ENCODE results near the gene ENGASE. TPM values are rescaled to one million over a fixed set of nuclear protein-coding genes. Genes with fewer than 3 reads are reported as not detected.

Gene ENGASE
- total RNA-seq, 1 donor from 2014 or later, result 11.5 TPM

- TF ChIP-seq EZH2 (IDR thresholded peaks at IDR 0.05; ENCODE audit: insufficient read depth, low read length) (no peak), CTCF (IDR thresholded peaks at IDR 0.05; ENCODE audit: insufficient read depth, low read depth, low read length) (no peak)
- peaks cover 52% of the 10 kb centered on the region for H3K27me3 Mint-ChIP-seq (ENCODE audit: low read depth, unreplicated experiment)
- no peak for DNase-seq (ENCODE audit: low read depth)
- no peaks in the 10 kb centered on the region for H3K9me3 ChIP-seq (ENCODE audit: insufficient read depth, low read depth, low read length)
- H3K4me3 Mint-ChIP-seq (ENCODE audit: unreplicated experiment), result no peak overlapping the region
- H3K79me2 ChIP-seq (ENCODE audit: insufficient read depth, low read length), result no peaks in the 10 kb centered on the region
- H3K4me3 ChIP-seq (ENCODE audit: insufficient read depth, low read depth, low read length), result no peak overlapping the region
- no peaks in the 10 kb centered on the region for H4K20me1 ChIP-seq (ENCODE audit: insufficient read depth, low read length)
- H3K4me2 ChIP-seq (ENCODE audit: low read length), result peak overlapping the region; percentile 32
- H3K27ac Mint-ChIP-seq (ENCODE audit: unreplicated experiment), result no peak overlapping the region
- H2AFZ ChIP-seq (ENCODE audit: low read depth, low read length), result no peak overlapping the region
- peaks cover 19% of the 10 kb centered on the region for H3K4me1 Mint-ChIP-seq (ENCODE audit: low read depth, unreplicated experiment)
- H3K4me1 ChIP-seq (ENCODE audit: insufficient read depth, low read length), result peaks cover 30% of the 10 kb centered on the region
- no peaks in the 10 kb centered on the region for H3K36me3 ChIP-seq (ENCODE audit: insufficient read depth, low read length)
- peaks cover 2% of the 10 kb centered on the region for H3K9me3 Mint-ChIP-seq (ENCODE audit: unreplicated experiment)
- peaks cover 24% of the 10 kb centered on the region for H3K27me3 ChIP-seq (ENCODE audit: insufficient read depth, low read length)
- no peak overlapping the region for H3K9ac ChIP-seq (ENCODE audit: low read length)
- H3K36me3 Mint-ChIP-seq (ENCODE audit: low read depth, unreplicated experiment), result no peaks in the 10 kb centered on the region
- no peak overlapping the region for H3K27ac ChIP-seq (ENCODE audit: low read depth, low read length)
- no peak for FAIRE-seq
These were observed 46.6 kb upstream of the ENGASE start for GRCh38 chr17:79027925-79028491.

- no peaks in the 10 kb centered on the region for H3K79me2 ChIP-seq (ENCODE audit: insufficient read depth, low read length)
- H2AFZ ChIP-seq (ENCODE audit: low read depth, low read length), result no peak overlapping the region
- H3K9me3 ChIP-seq (ENCODE audit: insufficient read depth, low read depth, low read length), result no peaks in the 10 kb centered on the region
- FAIRE-seq, result no peak
- H3K27ac Mint-ChIP-seq (ENCODE audit: unreplicated experiment), result no peak overlapping the region
- peaks cover 19% of the 10 kb centered on the region for H3K4me1 Mint-ChIP-seq (ENCODE audit: low read depth, unreplicated experiment)
- no peaks in the 10 kb centered on the region for H3K36me3 ChIP-seq (ENCODE audit: insufficient read depth, low read length)
- H3K4me1 ChIP-seq (ENCODE audit: insufficient read depth, low read length), result peaks cover 30% of the 10 kb centered on the region
- DNase-seq (ENCODE audit: low read depth), result no peak
- H3K9me3 Mint-ChIP-seq (ENCODE audit: unreplicated experiment), result peaks cover 2% of the 10 kb centered on the region
- peaks cover 22% of the 10 kb centered on the region for H3K27me3 ChIP-seq (ENCODE audit: insufficient read depth, low read length)
- no peak overlapping the region for H3K4me2 ChIP-seq (ENCODE audit: low read length)
- H3K27ac ChIP-seq (ENCODE audit: low read depth, low read length), result no peak overlapping the region
- no peak overlapping the region for H3K4me3 ChIP-seq (ENCODE audit: insufficient read depth, low read depth, low read length)
- no peaks in the 10 kb centered on the region for H3K36me3 Mint-ChIP-seq (ENCODE audit: low read depth, unreplicated experiment)
- H3K9ac ChIP-seq (ENCODE audit: low read length), result no peak overlapping the region
- no peak overlapping the region for H3K4me3 Mint-ChIP-seq (ENCODE audit: unreplicated experiment)
- no peak for TF ChIP-seq CTCF (IDR thresholded peaks at IDR 0.05; ENCODE audit: insufficient read depth, low read depth, low read length)
- no peak for TF ChIP-seq EZH2 (IDR thresholded peaks at IDR 0.05; ENCODE audit: insufficient read depth, low read length)
- no peaks in the 10 kb centered on the region for H4K20me1 ChIP-seq (ENCODE audit: insufficient read depth, low read length)
- peaks cover 51% of the 10 kb centered on the region for H3K27me3 Mint-ChIP-seq (ENCODE audit: low read depth, unreplicated experiment)
These were observed 45.9 kb upstream of the ENGASE start for GRCh38 chr17:79028496-79029326.
